T-helper 9 cell (primary cell): ENCODE measurements around the gene ABCF2.

Source experiments
- DNase-seq: peaks from one replicate; pipeline ENCODE4 v3.0.0-alpha.2; 2020

The ABCF2 gene

DNA sequence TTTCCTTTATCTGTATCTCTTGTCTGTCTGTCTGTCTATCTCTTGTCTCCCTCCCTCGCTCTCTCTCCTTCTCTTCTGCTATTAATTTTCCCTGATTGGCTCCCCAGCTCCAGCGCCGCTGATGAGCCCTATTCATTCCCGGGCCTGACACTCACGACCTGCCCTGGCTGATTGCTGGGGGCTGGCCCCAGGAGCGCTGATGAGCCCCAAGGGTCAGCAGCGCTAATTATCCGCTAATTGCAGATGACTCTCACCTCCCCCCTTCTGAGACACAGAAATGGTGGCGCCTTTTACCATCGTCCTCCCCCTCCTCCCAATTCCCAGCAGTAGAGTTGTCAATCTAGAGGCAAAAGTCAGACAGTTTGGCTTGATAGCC lies 58.2 kb downstream of the ABCF2 start:
- DNase-seq: no peak

DNA sequence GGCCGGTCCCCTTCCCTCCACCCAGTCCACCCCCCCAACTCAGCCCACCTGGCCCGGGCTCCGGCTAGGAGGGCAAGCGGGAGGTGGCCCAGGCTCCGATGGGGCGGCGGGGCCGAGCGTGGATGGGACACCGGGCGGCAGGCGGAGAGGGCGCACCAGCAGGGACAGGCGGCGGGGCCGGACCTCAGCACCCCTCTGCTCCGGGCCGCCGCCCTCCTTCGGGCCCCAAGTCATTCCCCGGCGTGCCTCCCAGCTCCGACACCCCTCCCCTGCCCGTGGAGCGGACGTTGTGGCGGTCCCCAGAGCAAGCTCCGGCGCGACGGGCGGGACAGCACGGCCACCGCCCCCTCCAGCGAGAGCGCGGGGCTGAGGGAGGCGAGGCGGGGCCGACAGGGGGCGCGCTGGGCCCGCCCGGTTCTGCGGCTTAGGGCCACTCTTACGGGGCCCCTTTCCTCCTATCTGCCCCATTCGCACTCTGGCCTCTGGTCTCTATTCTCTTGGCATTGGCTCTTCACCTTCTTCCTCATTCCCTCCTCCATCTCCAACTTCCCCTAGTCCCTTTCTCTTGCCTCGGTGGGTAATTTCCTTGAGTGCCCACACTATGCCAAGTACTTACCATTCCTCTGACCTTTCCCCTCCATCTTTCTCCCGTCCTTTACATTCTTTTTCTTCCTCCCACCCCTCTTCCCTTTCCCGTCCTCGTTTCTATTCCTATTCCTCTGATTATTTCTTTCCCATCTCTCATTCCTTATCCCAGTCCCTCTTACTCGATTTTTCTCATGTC lies 58.8 kb downstream of the ABCF2 start:
- DNase-seq: peak; percentile 58

DNA sequence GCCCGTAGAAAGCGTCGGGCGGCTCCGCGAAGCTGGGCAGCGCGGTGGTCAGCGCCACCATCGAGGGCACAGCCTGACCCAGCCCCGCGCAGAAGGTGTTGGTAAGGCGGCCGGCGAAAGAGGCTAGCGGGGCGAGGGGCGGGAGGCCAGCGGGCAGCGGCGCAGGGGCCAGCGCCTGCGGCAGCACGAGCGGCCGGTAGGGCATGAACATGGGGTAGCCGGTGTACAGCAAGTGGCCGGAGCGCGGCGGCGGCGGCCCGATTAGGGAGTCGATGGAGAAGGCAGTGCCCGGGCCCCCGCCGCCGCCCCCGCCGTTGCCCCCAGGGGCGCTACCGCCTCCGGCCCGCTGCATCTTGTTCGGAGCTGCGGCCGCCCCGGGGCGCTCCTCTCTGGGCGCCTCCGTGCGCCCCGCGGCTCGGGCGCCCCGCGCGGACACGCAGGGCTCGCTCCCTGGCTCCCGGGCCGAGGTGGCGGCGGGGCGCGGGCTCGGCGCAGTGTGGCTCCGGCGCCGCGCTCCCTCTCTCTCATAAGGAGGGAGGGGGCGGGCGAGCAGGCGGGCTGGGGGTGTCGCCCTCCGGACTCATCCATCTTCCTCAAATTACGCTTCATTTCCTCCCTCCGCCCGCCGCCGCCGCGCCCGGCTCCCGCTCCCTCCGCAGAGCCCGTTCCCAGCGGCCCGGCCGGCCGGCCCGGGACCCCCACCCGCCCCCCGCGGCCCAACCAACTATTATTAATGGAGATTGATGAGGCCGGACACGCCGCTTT lies 59.6 kb downstream of the ABCF2 start, which contains the start of gene GBX1:
GBX1 (minus strand) TSS at position 498 of the 765 bp plus-strand sequence; CDS start at position 352, 146 bp downstream.
- DNase-seq: peak; percentile 24

DNA sequence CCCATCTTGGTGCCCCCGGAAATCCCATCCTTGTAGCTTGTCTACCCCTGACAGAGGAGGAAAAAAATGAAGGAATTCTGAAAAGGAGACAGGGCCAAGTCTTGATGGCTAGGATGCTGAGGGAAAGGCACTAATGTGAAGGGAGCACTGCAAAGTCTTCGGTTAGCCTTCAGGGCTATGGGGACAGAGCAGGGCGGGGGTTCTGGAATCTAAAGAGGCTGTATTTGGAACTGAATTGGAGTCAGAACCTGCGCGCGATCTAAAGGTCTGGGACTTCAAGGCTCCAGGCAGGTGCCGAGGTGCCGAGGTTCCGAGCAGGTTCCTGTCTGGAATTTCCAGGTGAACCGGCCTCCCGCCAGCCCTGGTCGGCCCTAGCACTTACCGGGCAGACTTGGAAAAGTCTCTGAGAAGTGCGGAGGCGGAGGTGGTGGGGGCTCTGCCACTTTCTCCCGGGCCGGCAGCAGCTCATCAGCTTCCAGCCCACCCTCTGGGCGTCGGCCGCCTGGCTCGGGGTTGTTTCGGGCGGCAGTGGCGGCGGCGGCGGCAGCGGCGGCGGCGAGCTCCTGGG lies 60.3 kb downstream of the ABCF2 start:
- no peak for DNase-seq
